H1 (cell line): ENCODE results near the gene SLCO2A1. TPM values are rescaled to one million over a fixed set of nuclear protein-coding genes. Genes with fewer than 3 reads are reported as not detected.

Experiments used
- CTCF ChIA-PET: fragments of 300-600 bp; sonication (Branson Sonifier 250); formaldehyde crosslinking; loops from one replicate; lab custom pipeline; 2021; ENCODE audit not compliant: partially characterized antibody; lab: Charles Lee
- POLR2A ChIA-PET: fragments of 300-600 bp; sonication (Branson Sonifier 250); formaldehyde crosslinking; loops from one replicate; lab custom pipeline; 2021; ENCODE audit warnings: inconsistent platforms; ENCODE audit not compliant: partially characterized antibody; lab: Charles Lee
- DNase-seq, 2 experiments: peaks; one replicate each; pipeline versions ENCODE4 v3.0.0 to v3.0.0-alpha.2; 2010 to 2022; ENCODE audit warnings: low spot score in 2 of 2, low read depth in 1 of 2, mixed read lengths in 1 of 2
- FAIRE-seq: peaks from 2 replicates; lab custom pipeline; 2011; peaks lifted over from hg19 to GRCh38; lab: Jason Lieb, UNC
- H2AFZ ChIP-seq: 2 replicates; pipeline ENCODE4 v1.8.1; 2012; ENCODE audit warnings: low read length, inconsistent platforms
- H2AK5ac ChIP-seq: 2 replicates; pipeline ENCODE4 v1.6.1; 2013; ENCODE audit warnings: low read depth, low read length
- H2BK120ac ChIP-seq: replicated peaks from 2 replicates; pipeline ENCODE3; 2013; ENCODE audit warnings: low read depth, low read length, inconsistent platforms
- H2BK12ac ChIP-seq: 2 replicates; pipeline ENCODE4 v1.6.1; 2013; ENCODE audit warnings: low read depth, low read length
- H2BK15ac ChIP-seq: 2 replicates; pipeline ENCODE4 v1.6.1; 2013; ENCODE audit warnings: low read length
- H2BK20ac ChIP-seq: 2 replicates; pipeline ENCODE4 v1.6.1; 2013; ENCODE audit warnings: low read length
- H2BK5ac ChIP-seq: 2 replicates; pipeline ENCODE4 v1.6.1; 2013; ENCODE audit warnings: low read depth, low read length
- H3K14ac ChIP-seq: 2 replicates; pipeline ENCODE4 v1.6.1; 2013; ENCODE audit warnings: inconsistent platforms; ENCODE audit not compliant: insufficient read length
- H3K18ac ChIP-seq: 2 replicates; pipeline ENCODE4 v1.6.1; 2013; ENCODE audit warnings: low read length; ENCODE audit errors: extremely low read depth
- H3K23ac ChIP-seq: 2 replicates; pipeline ENCODE4 v1.6.1; 2013; ENCODE audit warnings: inconsistent platforms; ENCODE audit not compliant: insufficient read length
- H3K23me2 ChIP-seq: 2 replicates; pipeline ENCODE4 v1.6.1; 2013; ENCODE audit warnings: low read depth, low read length
- H3K27ac ChIP-seq: 2 replicates; pipeline ENCODE4 v1.6.1; 2011; ENCODE audit warnings: low read depth, low read length, inconsistent platforms
- H3K27me3 ChIP-seq, 4 experiments: replicated peaks in 1 of 4; 1 replicate in 1 of 4; 2 replicates in 3 of 4; pipeline versions ENCODE4 v1.6.1 to v1.8.1; 2011 to 2013; ENCODE audit warnings: low read length in 3 of 4, mild to moderate bottlenecking in 3 of 4, inconsistent platforms in 2 of 4, mixed read lengths in 2 of 4, moderate library complexity in 1 of 4; ENCODE audit not compliant: control insufficient read depth in 3 of 4, insufficient read depth in 3 of 4; ENCODE audit errors: extremely low read depth in 1 of 4
- H3K36me3 ChIP-seq, 4 experiments: 2 replicates each; pipeline versions ENCODE4 v1.6.1 to v1.8.1; 2011 to 2013; ENCODE audit warnings: mild to moderate bottlenecking in 4 of 4, low read length in 3 of 4, moderate library complexity in 2 of 4, control low read depth in 1 of 4, inconsistent platforms in 1 of 4; ENCODE audit not compliant: insufficient read depth in 4 of 4, control insufficient read depth in 2 of 4
- H3K4ac ChIP-seq: replicated peaks from 2 replicates; pipeline ENCODE3; 2013; ENCODE audit warnings: low read length, low read depth, mixed read lengths, inconsistent platforms; ENCODE audit not compliant: insufficient read length
- H3K4me1 ChIP-seq, 4 experiments: replicated peaks in 1 of 4; 1 replicate in 1 of 4; 2 replicates in 3 of 4; pipeline versions ENCODE4 v1.6.1 to v1.8.1; 2011 to 2013; ENCODE audit warnings: low read length in 3 of 4, inconsistent platforms in 2 of 4, mixed read lengths in 1 of 4; ENCODE audit not compliant: insufficient read depth in 4 of 4, control insufficient read depth in 3 of 4
- H3K4me2 ChIP-seq, 2 experiments: 2 replicates each; pipeline versions ENCODE4 v1.6.1 to v1.8.1; 2011 to 2013; ENCODE audit warnings: low read depth in 2 of 2, low read length in 2 of 2, control low read depth in 1 of 2, inconsistent platforms in 1 of 2, mild to moderate bottlenecking in 1 of 2; ENCODE audit not compliant: insufficient read depth in 1 of 2
- H3K4me3 ChIP-seq, 4 experiments: fragments of 200-600, 300-600 bp in 1 of 4; sonication (generic), shearing (Covaris generic), sonication (Bioruptor Twin) in 1 of 4; 2 replicates each; pipeline versions ENCODE4 v1.5.1 to v1.8.1; 2011 to 2016; ENCODE audit warnings: low read length in 4 of 4, low read depth in 3 of 4, control low read depth in 2 of 4, inconsistent platforms in 2 of 4, mild to moderate bottlenecking in 2 of 4, mixed read lengths in 1 of 4, moderate library complexity in 1 of 4; ENCODE audit not compliant: insufficient read depth in 2 of 4; ENCODE audit errors: extremely low read depth in 1 of 4
- H3K56ac ChIP-seq: replicated peaks from 2 replicates; pipeline ENCODE3; 2013; ENCODE audit warnings: low read depth, mild to moderate bottlenecking, mixed read lengths, low read length, inconsistent platforms; ENCODE audit not compliant: insufficient read length
- H3K79me1 ChIP-seq: 2 replicates; pipeline ENCODE4 v1.6.1; 2013; ENCODE audit warnings: low read depth, low read length, control low read depth
- H3K79me2 ChIP-seq, 2 experiments: 2 replicates each; pipeline versions ENCODE4 v1.6.1 to v1.8.1; 2012 to 2013; ENCODE audit warnings: low read length in 2 of 2, mild to moderate bottlenecking in 2 of 2, inconsistent platforms in 1 of 2; ENCODE audit not compliant: insufficient read depth in 2 of 2, control insufficient read depth in 1 of 2
- H3K9ac ChIP-seq, 4 experiments: replicated peaks in 1 of 4; 1 replicate in 1 of 4; 2 replicates in 3 of 4; pipeline versions ENCODE4 v1.6.1 to v1.8.1; 2011 to 2013; ENCODE audit warnings: low read depth in 3 of 4, low read length in 3 of 4, control low read depth in 2 of 4, mild to moderate bottlenecking in 2 of 4, moderate library complexity in 2 of 4, inconsistent platforms in 1 of 4; ENCODE audit errors: extremely low read depth in 1 of 4
- H3K9me3 ChIP-seq, 2 experiments: 2 replicates each; pipeline versions ENCODE4 v1.6.1 to v1.8.1; 2012 to 2013; ENCODE audit warnings: mild to moderate bottlenecking in 2 of 2, moderate library complexity in 2 of 2, control low read depth in 1 of 2, inconsistent platforms in 1 of 2, low read depth in 1 of 2, low read length in 1 of 2, mixed read lengths in 1 of 2; ENCODE audit not compliant: insufficient read depth in 2 of 2
- H4K20me1 ChIP-seq, 2 experiments: replicated peaks in 1 of 2; 2 replicates each; pipeline versions ENCODE3 to v1.8.1; 2011 to 2013; ENCODE audit warnings: inconsistent platforms in 2 of 2, low read length in 2 of 2, mild to moderate bottlenecking in 1 of 2; ENCODE audit not compliant: insufficient read depth in 2 of 2, control insufficient read depth in 1 of 2
- H4K5ac ChIP-seq: 2 replicates; pipeline ENCODE4 v1.6.1; 2013; ENCODE audit warnings: low read length, low read depth, mixed read lengths, inconsistent platforms; ENCODE audit not compliant: insufficient read length
- H4K8ac ChIP-seq: 2 replicates; pipeline ENCODE4 v1.8.0; 2013; ENCODE audit warnings: mild to moderate bottlenecking, moderate library complexity, low read length, inconsistent platforms; ENCODE audit not compliant: insufficient read depth; ENCODE audit errors: extremely low read depth
- H4K91ac ChIP-seq: replicated peaks from 2 replicates; pipeline ENCODE3; 2013; ENCODE audit warnings: low read length, mixed read lengths, inconsistent platforms; ENCODE audit not compliant: insufficient read length
- ATF2 ChIP-seq: IDR thresholded peaks from 2 replicates; pipeline ENCODE4 v1.6.1; 2012; ENCODE audit warnings: low read length, inconsistent platforms
- BRCA1 ChIP-seq: IDR thresholded peaks from 2 replicates; pipeline ENCODE4 v1.6.1; 2012; ENCODE audit warnings: low read depth, low read length, improper control_type of control experiment
- CHD1 ChIP-seq: IDR thresholded peaks from 2 replicates; pipeline ENCODE4 v1.6.1; 2012; ENCODE audit warnings: low read depth, low read length, improper control_type of control experiment
- HDAC2 ChIP-seq, 2 experiments: fragments of 300-600 bp in 1 of 2; sonication (generic) in 1 of 2; IDR thresholded peaks; 2 replicates each; pipeline ENCODE4 v1.6.1; 2011 to 2012; ENCODE audit warnings: low read depth in 2 of 2, low read length in 2 of 2, mild to moderate bottlenecking in 2 of 2, moderate library complexity in 2 of 2, borderline replicate concordance in 1 of 2, inconsistent platforms in 1 of 2
- RFX5 ChIP-seq: IDR thresholded peaks from 2 replicates; pipeline ENCODE4 v1.6.1; 2011; ENCODE audit warnings: low read depth, low read length, improper control_type of control experiment, borderline replicate concordance
- RNF2 ChIP-seq: fragments of 200-900, 300-1000 bp; sonication (generic); IDR thresholded peaks from 2 replicates; pipeline ENCODE4 v1.7.1; 2016; ENCODE audit warnings: borderline replicate concordance, low read depth, mild to moderate bottlenecking, antibody characterized with exemption, low read length; ENCODE audit not compliant: poor library complexity, severe bottlenecking; ENCODE audit errors: missing control alignments
- SIX5 ChIP-seq: IDR thresholded peaks from 2 replicates; pipeline ENCODE4 v1.6.1; 2011; ENCODE audit warnings: mild to moderate bottlenecking, low read depth, low read length
- SP1 ChIP-seq: IDR thresholded peaks from 2 replicates; pipeline ENCODE4 v1.6.1; 2011; ENCODE audit warnings: low read depth, low read length
- TEAD4 ChIP-seq: IDR thresholded peaks from 2 replicates; pipeline ENCODE4 v1.6.1; 2012; ENCODE audit warnings: low read depth, low read length, inconsistent platforms, mixed read lengths
- USF2 ChIP-seq: IDR thresholded peaks from 2 replicates; pipeline ENCODE4 v1.6.1; 2011; ENCODE audit warnings: low read length, improper control_type of control experiment
- YY1 ChIP-seq: IDR thresholded peaks from 2 replicates; pipeline ENCODE4 v1.6.1; 2011; ENCODE audit warnings: low read depth, mild to moderate bottlenecking, low read length
- WGBS, 2 experiments: shearing (Covaris generic) in 1 of 2; methylation state at CpG; one replicate each; pipeline versions ENCODE4 v1.1.6 to v1.1.7; 2013 to 2015; ENCODE audit warnings: low lambda C conversion rate in 2 of 2, mixed read lengths in 2 of 2, inconsistent platforms in 1 of 2, low coverage in 1 of 2, missing lambda C conversion rate in 1 of 2; ENCODE audit not compliant: insufficient replicate concordance in 2 of 2, insufficient coverage in 1 of 2, insufficient read length in 1 of 2; ENCODE audit errors: extremely low coverage in 1 of 2, missing lambda C conversion rate in 1 of 2; 5-methylcytosine and 5-hydroxymethylcytosine counted together
- polyA plus RNA-seq, 7 experiments: library from polyadenylated mRNA; depleted of rRNA in 3 of 7; stranded (reverse) in 5 of 7; unstranded in 2 of 7; fragments of >200 nt in 5 of 7; fragments of 200-250 nt in 2 of 7; gene quantifications; 1 replicate in 5 of 7; 2 replicates in 1 of 7; 4 replicates in 1 of 7; pipeline versions ENCODE4 v1.2.1 to v1.2.3, GENCODE V29; 2011 to 2013; ENCODE audit warnings: missing spikeins in 2 of 7, mixed read lengths in 2 of 7
- total RNA-seq: library from RNA; stranded (reverse); fragmentation: NEBNext Ultra II Directional; extraction: Animal tissue kit (Norgen Biotek cat#: 25700); gene quantifications from 2 replicates; pipeline ENCODE4 v1.2.1, GENCODE V29; 2021

Gene SLCO2A1
- total and polyA plus RNA-seq, 2 of the 8 experiments (the other 6 are each of a cell fraction or from before 2014, with no cell fraction given): 1.1 to 2.3 TPM

GRCh38 chr3:134038716-134039115 lies 9.0 kb upstream of the SLCO2A1 start:
- H3K23me2 ChIP-seq: no peaks in the 10 kb centered on the region
- H3K14ac ChIP-seq: no peak overlapping the region
- H4K91ac ChIP-seq: no peak overlapping the region
- DNase-seq: no peak
- no peaks in the 10 kb centered on the region for H4K20me1 ChIP-seq
- no peak overlapping the region for H2BK20ac ChIP-seq
- no peak overlapping the region for H3K4me2 ChIP-seq
- H3K79me1 ChIP-seq: no peaks in the 10 kb centered on the region
- H4K8ac ChIP-seq: no peak overlapping the region
- no peak overlapping the region for H2BK120ac ChIP-seq
- no peak overlapping the region for H3K18ac ChIP-seq
- no peak overlapping the region for H3K56ac ChIP-seq
- H3K27me3 ChIP-seq: no peaks in the 10 kb centered on the region
- no peak overlapping the region for H2AFZ ChIP-seq
- no peak overlapping the region for H2BK15ac ChIP-seq
- no peak overlapping the region for H3K23ac ChIP-seq
- CTCF ChIA-PET: interaction anchor here (1.2 to 1.7 kb wide), 4 partner anchors 15 to 109 kb away, joined by 3 to 4 read pairs (median 4); no protein-coding TSS in a partner anchor
- H3K4ac ChIP-seq: no peak overlapping the region
- no peaks in the 10 kb centered on the region for H3K79me2 ChIP-seq
- H3K9me3 ChIP-seq: peaks cover 7 to 21% of the 10 kb centered on the region in 2 experiments
- no peak overlapping the region for H2BK12ac ChIP-seq
- POLR2A ChIA-PET: interaction anchor here (1.0 to 1.3 kb wide), 2 partner anchors 10 to 11 kb away, joined by 3 read pairs; no protein-coding TSS in a partner anchor
- no peak overlapping the region for H3K4me3 ChIP-seq
- no peak overlapping the region for H4K5ac ChIP-seq
- no peaks in the 10 kb centered on the region; a peak in 1 of 7 replicates for H3K4me1 ChIP-seq
- WGBS, 2 experiments: 92% methylated on average over 8 of the region's 8 CpGs; no CpG with 5 or more reads in 1 of the 2 experiments
- H2BK5ac ChIP-seq: no peak overlapping the region; the same call in 1 of the 2 replicates
- H3K27ac ChIP-seq: no peak overlapping the region
- no peak overlapping the region for H3K9ac ChIP-seq
- no peaks in the 10 kb centered on the region; a peak in 1 of 8 replicates for H3K36me3 ChIP-seq
- no peak overlapping the region for H2AK5ac ChIP-seq
- FAIRE-seq: no peak
- TF ChIP-seq YY1: no peak
- TF ChIP-seq RFX5: no peak
- no peak for TF ChIP-seq HDAC2 (IDR thresholded peaks at IDR 0.05; ENCODE audit: borderline replicate concordance in 1 of 2, low read depth in 2 of 2, low read length in 2 of 2)
- TF ChIP-seq RNF2: no peak
- TF ChIP-seq BRCA1: no peak
- TF ChIP-seq TEAD4: no peak
- TF ChIP-seq SP1: no peak
- TF ChIP-seq SIX5: no peak
- TF ChIP-seq CHD1: no peak
- TF ChIP-seq USF2: no peak
- TF ChIP-seq ATF2: no peak
